K562 (cell line): ENCODE results near the gene SMAD7. TPM values are rescaled to one million over a fixed set of nuclear protein-coding genes. Genes with fewer than 3 reads are reported as not detected.

Experiments used
- ATAC-seq: fragments of 200-7000 bp; cut with Tn5 transposase; 3 replicates; pipeline ENCODE4 v1.9.1; 2020; ENCODE audit warnings: moderate library complexity
- BruUV-seq: library from RNA; stranded (reverse); fragments of 400-500 nt; replicated peaks from 2 replicates; lab custom pipeline; 2021; lab: Mats Ljungman, UMichigan
- CTCF ChIA-PET: fragments of 300-600 bp; formaldehyde crosslinking; extraction: SDS; loops from one replicate; lab custom pipeline; 2021; ENCODE audit warnings: low intra/inter-chr PET ratio; lab: Yijun Ruan, JAX
- POLR2A ChIA-PET: fragments of 300-600, 350-650 bp; sonication (Branson Sonifier 250); formaldehyde crosslinking; extraction: SDS; loops from one replicate; lab custom pipeline; 2021; ENCODE audit warnings: antibody characterized with exemption, inconsistent platforms; lab: Yijun Ruan, JAX
- DNase-seq, 4 experiments: peaks; one replicate each; pipeline versions ENCODE4 v3.0.0 to v3.0.0-alpha.2; 2011 to 2018; ENCODE audit warnings: low spot score in 3 of 4, mixed read lengths in 3 of 4; ENCODE audit errors: extremely low read depth in 1 of 4
- FAIRE-seq: peaks from 2 replicates; lab custom pipeline; 2011; peaks lifted over from hg19 to GRCh38; lab: Jason Lieb, UNC
- H2AFZ ChIP-seq: 2 replicates; pipeline ENCODE4 v1.6.0; 2011; ENCODE audit warnings: low read depth, low read length, control low read depth, inconsistent platforms
- H3K27ac ChIP-seq: fragments of 200-600 bp; 3 replicates; pipeline ENCODE4 v1.8.0; 2011; ENCODE audit warnings: low read depth, mild to moderate bottlenecking, control low read depth, inconsistent platforms, low read length, moderate library complexity, mixed read lengths; ENCODE audit errors: extremely low read depth
- H3K27me3 ChIP-seq, 2 experiments: fragments of 300-600 bp in 1 of 2; 2 replicates in 1 of 2; 3 replicates in 1 of 2; pipeline versions ENCODE4 v1.6.0 to v1.8.0; 2011; ENCODE audit warnings: inconsistent platforms in 2 of 2, low read length in 2 of 2, mild to moderate bottlenecking in 1 of 2, mixed read lengths in 1 of 2, moderate library complexity in 1 of 2; ENCODE audit not compliant: control insufficient read depth in 2 of 2, insufficient read depth in 2 of 2
- H3K36me3 ChIP-seq: fragments of 300-600 bp; 3 replicates; pipeline ENCODE4 v1.8.0; 2011; ENCODE audit warnings: mild to moderate bottlenecking, low read length, inconsistent platforms; ENCODE audit not compliant: control insufficient read depth, insufficient read depth
- H3K4me1 ChIP-seq, 2 experiments: fragments of 200-600 bp in 1 of 2; replicated peaks in 1 of 2; 2 replicates in 1 of 2; 3 replicates in 1 of 2; pipeline versions ENCODE4 v1.5.1 to v1.8.0; 2011; ENCODE audit warnings: inconsistent platforms in 2 of 2, low read length in 2 of 2, mild to moderate bottlenecking in 1 of 2, mixed read lengths in 1 of 2, moderate library complexity in 1 of 2; ENCODE audit not compliant: control insufficient read depth in 2 of 2, insufficient read depth in 2 of 2
- H3K4me2 ChIP-seq: 2 replicates; pipeline ENCODE4 v1.6.1; 2011; ENCODE audit warnings: low read length, control low read depth, inconsistent platforms, mixed read lengths; ENCODE audit not compliant: insufficient read depth
- H3K4me3 ChIP-seq: fragments of 200-600 bp; sonication (generic), shearing (Covaris generic); 2 replicates; pipeline ENCODE4 v1.5.1; 2016; ENCODE audit warnings: control low read depth, inconsistent platforms
- H3K79me2 ChIP-seq: fragments of 200-600 bp; 3 replicates; pipeline ENCODE4 v1.8.0; 2011; ENCODE audit warnings: low read length, inconsistent platforms; ENCODE audit not compliant: control insufficient read depth, insufficient read depth
- H3K9ac ChIP-seq, 2 experiments: 2 replicates each; pipeline versions ENCODE4 v1.6.0 to v1.6.1; 2011; ENCODE audit warnings: low read depth in 2 of 2, low read length in 2 of 2, control low read depth in 1 of 2, inconsistent platforms in 1 of 2, mild to moderate bottlenecking in 1 of 2, mixed read lengths in 1 of 2; ENCODE audit not compliant: insufficient read depth in 1 of 2
- H3K9me1 ChIP-seq: one replicate; pipeline ENCODE4 v1.6.0; 2011; ENCODE audit warnings: inconsistent platforms, mild to moderate bottlenecking, low read length, moderate library complexity; ENCODE audit not compliant: control insufficient read depth, insufficient read depth
- H3K9me3 ChIP-seq: replicated peaks from 2 replicates; pipeline ENCODE4 v1.5.1; 2011; ENCODE audit warnings: low read depth, low read length, inconsistent platforms; ENCODE audit not compliant: control insufficient read depth, insufficient read depth
- H4K20me1 ChIP-seq: replicated peaks from 2 replicates; pipeline ENCODE4 v1.6.1; 2011; ENCODE audit warnings: low read length, inconsistent platforms, mixed read lengths; ENCODE audit not compliant: control insufficient read depth, insufficient read depth
- CHD4 ChIP-seq: fragments of 200-600 bp; sonication (generic); IDR thresholded peaks from 3 replicates; pipeline ENCODE4 v1.6.1; 2012; ENCODE audit warnings: low read depth, mild to moderate bottlenecking, mixed read lengths, low read length, inconsistent platforms; ENCODE audit not compliant: insufficient read depth, insufficient replicate concordance, poor library complexity, severe bottlenecking
- DDX20 ChIP-seq: fragments of 450-650 bp; IDR thresholded peaks from 2 replicates; pipeline ENCODE4 v1.6.1; 2016; ENCODE audit warnings: missing genetic modification characterization, low read depth, mild to moderate bottlenecking, missing compliant biosample characterization, moderate library complexity
- HMG20A ChIP-seq: fragments of 450-650 bp; formaldehyde crosslinking; conservative IDR thresholded peaks from 2 replicates; pipeline ENCODE4 v1.4.0; 2020; ENCODE audit warnings: mild to moderate bottlenecking, mixed read lengths
- IRF1 ChIP-seq: sonication (generic); formaldehyde crosslinking; IDR thresholded peaks from 2 replicates; pipeline ENCODE4 v1.8.0; 2022; ENCODE audit warnings: missing genetic modification reagents, mild to moderate bottlenecking, borderline replicate concordance
- KHSRP ChIP-seq: fragments of 450-650 bp; IDR thresholded peaks from 2 replicates; pipeline ENCODE4 v1.6.1; 2017
- RBBP5 ChIP-seq: fragments of 200-600 bp; sonication (generic); IDR thresholded peaks from 2 replicates; pipeline ENCODE4 v1.6.1; 2012; ENCODE audit warnings: borderline replicate concordance, mild to moderate bottlenecking, low read length, control low read depth, inconsistent platforms; ENCODE audit not compliant: insufficient read depth, poor library complexity, severe bottlenecking
- ZNF134 ChIP-seq: fragments of 250-450 bp; sonication (Bioruptor Pico); conservative IDR thresholded peaks from 2 replicates; pipeline ENCODE4 v1.4.0; 2020
- ZNF668 ChIP-seq: fragments of 250-450 bp; sonication (Bioruptor Pico); IDR thresholded peaks from 2 replicates; pipeline ENCODE4 v1.8.0; 2022; ENCODE audit warnings: mild to moderate bottlenecking, inconsistent platforms
- WGBS: fragments of 100-300 bp; shearing (Covaris generic); methylation state at CpG from one replicate; pipeline ENCODE4 v1.1.6; 2016; ENCODE audit warnings: low coverage, mixed read lengths; ENCODE audit not compliant: insufficient coverage; ENCODE audit errors: missing lambda C conversion rate; 5-methylcytosine and 5-hydroxymethylcytosine counted together
- in situ Hi-C: fragments of 300-500 bp; cut with MboI; formaldehyde crosslinking; loops from 4 replicates; pipeline ENCODE4 v1.15.0; 2018; ENCODE audit warnings: inconsistent platforms, mixed read lengths
- intact Hi-C: fragments of 100-400 bp; cut with micrococcal nuclease; formaldehyde crosslinking; loops from 2 replicates; pipeline ENCODE4 v1.14.2; 2022
- polyA plus RNA-seq, 8 experiments: library from polyadenylated mRNA; depleted of rRNA in 4 of 8; stranded (reverse) in 5 of 8; unstranded in 3 of 8; fragments of >200 nt; fragmentation: Nextera tagmentation in 2 of 8; fragmentation: Illumina TruSeq in 1 of 8; extraction: Ambion mirVana in 2 of 8; extraction: Trizol in 1 of 8; gene quantifications; 2 replicates each; pipeline versions ENCODE4 v1.2.1 to v1.2.3, GENCODE V29; 2011 to 2014; ENCODE audit warnings: inconsistent platforms in 1 of 8, missing spikeins in 1 of 8
- total RNA-seq, 7 experiments: library from RNA; depleted of rRNA in 6 of 7; stranded (reverse); fragments of >200 nt in 6 of 7; fragmentation: Illumina TruSeq in 2 of 7; extraction: Trizol in 2 of 7; gene quantifications; 2 replicates each; pipeline versions ENCODE4 v1.2.1 to v1.2.3, GENCODE V29; 2011 to 2021; ENCODE audit warnings: low replicate concordance in 1 of 7
- TF ChIP-seq, protein P1 (sequence below): fragments of 250-450 bp; sonication (Bioruptor Pico); IDR thresholded peaks from 2 replicates; pipeline ENCODE4 v1.4.0; 2020; ENCODE audit warnings: mild to moderate bottlenecking, moderate library complexity

The SMAD7 gene
- total and polyA plus RNA-seq, 9 of the 15 experiments (the other 6 are each of a cell fraction or from before 2014, with no cell fraction given), result 0.13 to 3.0 (median 1.6) TPM

DNA sequence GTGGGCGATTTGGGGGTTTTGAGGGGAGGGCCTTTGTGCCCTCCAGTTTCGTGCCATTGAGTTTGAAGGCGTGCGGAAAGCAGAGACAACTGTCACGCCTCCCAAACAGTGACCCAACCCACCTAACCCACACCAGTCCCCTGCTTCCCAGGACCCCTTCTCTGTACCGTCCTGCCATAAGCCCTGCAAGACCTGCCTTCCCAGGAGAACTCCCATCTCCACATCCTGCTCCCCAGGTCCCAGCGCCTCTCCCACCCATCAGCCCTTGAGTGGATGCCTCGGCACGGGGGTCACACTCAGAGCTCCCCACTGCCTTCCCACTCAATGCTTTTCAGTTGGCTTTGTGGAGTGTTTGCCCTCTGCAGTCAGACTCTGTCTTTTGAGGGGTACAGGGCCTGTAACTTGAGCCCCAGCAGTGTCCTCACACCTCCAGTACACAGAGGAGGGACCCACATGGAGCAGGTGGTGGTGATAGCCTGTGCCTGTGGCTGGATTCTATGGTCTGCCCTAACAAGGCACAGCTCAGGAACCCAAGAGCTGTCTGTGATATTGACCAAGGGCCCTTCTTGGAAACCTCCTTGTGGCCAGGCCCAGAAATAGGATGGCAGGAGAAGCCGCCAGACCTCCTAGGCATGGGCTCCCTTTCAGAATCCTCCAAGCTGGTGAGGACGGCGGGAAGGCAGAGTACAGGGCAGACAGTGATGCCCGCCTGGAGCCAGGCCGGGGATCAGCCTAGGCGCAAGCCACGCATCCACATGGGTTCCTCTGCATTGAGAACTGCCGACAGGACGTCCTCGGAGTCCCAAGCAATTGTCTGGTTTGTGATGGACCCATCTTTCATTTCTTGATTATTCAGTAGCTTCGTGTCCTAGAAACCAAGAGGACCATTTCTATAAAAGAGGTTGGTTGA is 44.4 kb upstream of the SMAD7 start (continued):
- TF ChIP-seq, protein P1, sequence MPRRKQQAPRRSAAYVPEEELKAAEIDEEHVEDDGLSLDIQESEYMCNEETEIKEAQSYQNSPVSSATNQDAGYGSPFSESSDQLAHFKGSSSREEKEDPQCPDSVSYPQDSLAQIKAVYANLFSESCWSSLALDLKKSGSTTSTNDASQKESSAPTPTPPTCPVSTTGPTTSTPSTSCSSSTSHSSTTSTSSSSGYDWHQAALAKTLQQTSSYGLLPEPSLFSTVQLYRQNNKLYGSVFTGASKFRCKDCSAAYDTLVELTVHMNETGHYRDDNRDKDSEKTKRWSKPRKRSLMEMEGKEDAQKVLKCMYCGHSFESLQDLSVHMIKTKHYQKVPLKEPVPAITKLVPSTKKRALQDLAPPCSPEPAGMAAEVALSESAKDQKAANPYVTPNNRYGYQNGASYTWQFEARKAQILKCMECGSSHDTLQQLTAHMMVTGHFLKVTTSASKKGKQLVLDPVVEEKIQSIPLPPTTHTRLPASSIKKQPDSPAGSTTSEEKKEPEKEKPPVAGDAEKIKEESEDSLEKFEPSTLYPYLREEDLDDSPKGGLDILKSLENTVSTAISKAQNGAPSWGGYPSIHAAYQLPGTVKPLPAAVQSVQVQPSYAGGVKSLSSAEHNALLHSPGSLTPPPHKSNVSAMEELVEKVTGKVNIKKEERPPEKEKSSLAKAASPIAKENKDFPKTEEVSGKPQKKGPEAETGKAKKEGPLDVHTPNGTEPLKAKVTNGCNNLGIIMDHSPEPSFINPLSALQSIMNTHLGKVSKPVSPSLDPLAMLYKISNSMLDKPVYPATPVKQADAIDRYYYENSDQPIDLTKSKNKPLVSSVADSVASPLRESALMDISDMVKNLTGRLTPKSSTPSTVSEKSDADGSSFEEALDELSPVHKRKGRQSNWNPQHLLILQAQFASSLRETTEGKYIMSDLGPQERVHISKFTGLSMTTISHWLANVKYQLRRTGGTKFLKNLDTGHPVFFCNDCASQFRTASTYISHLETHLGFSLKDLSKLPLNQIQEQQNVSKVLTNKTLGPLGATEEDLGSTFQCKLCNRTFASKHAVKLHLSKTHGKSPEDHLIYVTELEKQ, result no peak
- TF ChIP-seq HMG20A (no peak), DDX20 (tag) (no peak), ZNF134 (CRISPR knock-in tag) (no peak)

GRCh38 chr18:48994044-48994651 is 43.4 kb upstream of the SMAD7 start:
- no peak overlapping the region for H3K9ac ChIP-seq
- BruUV-seq, result no TSS peak
- no peaks in the 10 kb centered on the region for H3K9me3 ChIP-seq
- no peak overlapping the region for H2AFZ ChIP-seq
- no peak overlapping the region for H3K4me3 ChIP-seq
- no peaks in the 10 kb centered on the region; a peak in 1 of 5 replicates for H3K27me3 ChIP-seq
- no peaks in the 10 kb centered on the region for H3K79me2 ChIP-seq
- DNase-seq, result no peak
- H4K20me1 ChIP-seq, result no peaks in the 10 kb centered on the region
- H3K4me2 ChIP-seq, result no peak overlapping the region
- no peaks in the 10 kb centered on the region for H3K9me1 ChIP-seq
- intact Hi-C loops, result no loop called here
- WGBS, result 39% methylated on average over 13 of the region's 15 CpGs
- peaks cover 9 to 23% of the 10 kb centered on the region in 2 experiments; a peak in 4 of 5 replicates for H3K4me1 ChIP-seq
- FAIRE-seq, result no peak
- no peaks in the 10 kb centered on the region for H3K36me3 ChIP-seq
- in situ Hi-C loops, result no loop called here
- ATAC-seq, result no peak
- TF ChIP-seq KHSRP (no peak), IRF1 (CRISPR knock-in tag) (no peak), RBBP5 (no peak), CHD4 (no peak), ZNF668 (CRISPR knock-in tag) (no peak)
- ChIA-PET POLR2A (interaction anchor here (0.8 kb wide), 1 partner anchor 1020 kb away, joined by 3 read pairs; no protein-coding TSS in a partner anchor), CTCF (no interaction called here)
- no peak overlapping the region for H3K27ac ChIP-seq
